ENCODE data around the gene FARP2.

Gene FARP2

GRCh38 chr2:241460631-241461030 is 104.5 kb downstream of the FARP2 start:
- DNase-seq (ENCODE audit: low spot score), result no peak

GRCh38 chr2:241461693-241462677 is 105.9 kb downstream of the FARP2 start:
- DNase-seq (ENCODE audit: low spot score), result no peak

- DNase-seq (ENCODE audit: low spot score), result no peak
Observed at GRCh38 chr2:241463276-241464135, 107.4 kb downstream of the FARP2 start.

- no peak for DNase-seq (ENCODE audit: low spot score)
Observed at GRCh38 chr2:241465543-241465942, 109.5 kb downstream of the FARP2 start.

DNA sequence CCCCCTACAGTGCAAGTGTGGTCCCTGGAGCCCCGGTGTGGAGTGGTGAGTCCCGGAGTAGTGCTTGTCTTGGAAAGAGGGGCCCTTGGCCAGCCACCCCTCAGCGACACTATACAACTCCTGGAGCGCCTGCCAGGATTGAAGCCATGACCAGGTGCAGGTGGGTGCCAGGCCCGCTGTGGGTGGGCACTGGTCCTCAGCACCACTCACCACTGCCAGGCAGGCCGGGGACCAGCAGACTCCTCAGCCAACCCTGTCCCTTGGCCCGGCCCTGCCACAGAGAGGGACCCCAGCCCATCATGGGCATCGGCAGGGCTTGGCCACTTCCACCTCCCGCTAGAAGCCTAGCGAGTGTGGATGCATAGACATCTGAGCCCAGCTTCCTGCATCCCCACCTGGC is 110.1 kb downstream of the FARP2 start:
- DNase-seq (ENCODE audit: low spot score), result no peak

GRCh38 chr2:241467777-241468475 is 111.8 kb downstream of the FARP2 start:
- DNase-seq (ENCODE audit: low spot score), result no peak

DNA sequence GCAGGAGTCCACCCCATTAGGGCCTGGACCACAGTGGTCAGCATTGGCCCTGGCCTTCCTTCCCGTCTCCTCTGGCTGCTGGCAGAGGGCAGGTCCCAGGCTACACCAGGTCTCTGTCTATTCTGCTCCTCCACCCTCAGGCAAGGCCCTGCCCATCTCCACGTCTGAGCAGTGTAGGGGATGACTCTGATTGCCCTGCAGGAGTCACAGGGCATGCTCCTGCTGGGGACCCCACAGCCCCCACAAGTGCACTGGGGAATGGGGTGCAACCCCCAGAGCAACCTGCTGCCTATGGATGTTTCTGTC is 112.3 kb downstream of the FARP2 start:
- DNase-seq (ENCODE audit: low spot score), result no peak

DNA sequence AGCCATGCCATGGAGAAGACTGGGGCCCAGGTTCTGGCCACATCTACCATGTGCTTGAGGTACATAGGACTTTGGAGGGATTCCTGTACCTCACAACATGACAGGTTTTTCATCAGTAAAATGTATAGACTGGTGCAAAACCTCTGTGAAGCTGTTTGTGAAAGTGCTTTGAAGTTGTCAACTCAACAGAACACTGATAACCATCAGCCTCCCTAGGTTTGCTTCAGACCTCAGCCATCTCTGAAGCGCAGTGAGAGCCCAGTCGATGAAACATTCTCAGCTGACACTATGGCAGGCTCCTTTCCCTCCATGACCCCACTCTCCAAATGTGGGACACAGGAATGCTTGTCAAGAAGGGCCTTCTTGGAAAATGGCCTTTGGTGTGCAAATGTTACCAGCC is 113.7 kb downstream of the FARP2 start:
- no peak for DNase-seq (ENCODE audit: low spot score)

DNA sequence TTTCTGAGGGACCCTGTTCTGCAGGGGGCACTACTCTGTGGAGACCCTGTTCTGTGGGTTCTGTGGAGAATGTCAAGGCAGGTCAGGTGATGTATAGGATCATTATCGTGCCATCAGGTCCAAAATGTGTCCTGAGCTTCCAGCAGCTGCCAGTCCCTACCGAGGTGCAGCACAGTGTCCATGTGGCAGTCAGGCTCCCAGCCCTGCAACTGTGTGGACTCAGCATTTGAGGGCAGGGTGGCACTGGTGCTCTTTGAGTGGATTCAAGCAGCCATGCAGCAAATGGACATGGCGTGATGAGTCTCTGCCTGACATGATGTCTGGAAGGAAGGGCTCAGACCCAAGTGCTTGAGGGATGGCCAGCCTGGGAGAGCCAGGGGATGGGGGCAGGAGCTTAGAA is 117.3 kb downstream of the FARP2 start:
- DNase-seq (ENCODE audit: low spot score), result no peak

- DNase-seq (ENCODE audit: low spot score), result no peak
Observed at GRCh38 chr2:241475267-241475666, 119.2 kb downstream of the FARP2 start.

DNA sequence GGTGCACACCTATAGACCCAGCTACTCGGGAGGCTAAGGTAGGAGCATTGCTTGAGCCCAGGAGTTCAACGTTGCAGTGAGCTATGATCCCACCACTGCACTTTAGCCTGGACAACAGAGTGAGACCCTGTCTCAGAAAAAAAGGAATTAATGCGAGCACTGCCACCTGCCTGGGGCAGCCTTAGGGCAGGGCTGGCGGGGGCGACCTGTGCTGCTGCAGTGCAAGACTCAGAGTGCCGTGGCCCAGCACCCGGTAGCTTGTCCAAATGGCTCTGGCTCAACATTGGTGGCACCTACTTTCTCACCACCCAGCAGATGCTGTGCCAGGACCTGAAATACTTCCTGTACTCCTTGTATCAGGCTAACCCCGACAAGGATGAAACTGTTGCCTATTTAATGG is 122.1 kb downstream of the FARP2 start:
- no peak for DNase-seq (ENCODE audit: low spot score)

DNA sequence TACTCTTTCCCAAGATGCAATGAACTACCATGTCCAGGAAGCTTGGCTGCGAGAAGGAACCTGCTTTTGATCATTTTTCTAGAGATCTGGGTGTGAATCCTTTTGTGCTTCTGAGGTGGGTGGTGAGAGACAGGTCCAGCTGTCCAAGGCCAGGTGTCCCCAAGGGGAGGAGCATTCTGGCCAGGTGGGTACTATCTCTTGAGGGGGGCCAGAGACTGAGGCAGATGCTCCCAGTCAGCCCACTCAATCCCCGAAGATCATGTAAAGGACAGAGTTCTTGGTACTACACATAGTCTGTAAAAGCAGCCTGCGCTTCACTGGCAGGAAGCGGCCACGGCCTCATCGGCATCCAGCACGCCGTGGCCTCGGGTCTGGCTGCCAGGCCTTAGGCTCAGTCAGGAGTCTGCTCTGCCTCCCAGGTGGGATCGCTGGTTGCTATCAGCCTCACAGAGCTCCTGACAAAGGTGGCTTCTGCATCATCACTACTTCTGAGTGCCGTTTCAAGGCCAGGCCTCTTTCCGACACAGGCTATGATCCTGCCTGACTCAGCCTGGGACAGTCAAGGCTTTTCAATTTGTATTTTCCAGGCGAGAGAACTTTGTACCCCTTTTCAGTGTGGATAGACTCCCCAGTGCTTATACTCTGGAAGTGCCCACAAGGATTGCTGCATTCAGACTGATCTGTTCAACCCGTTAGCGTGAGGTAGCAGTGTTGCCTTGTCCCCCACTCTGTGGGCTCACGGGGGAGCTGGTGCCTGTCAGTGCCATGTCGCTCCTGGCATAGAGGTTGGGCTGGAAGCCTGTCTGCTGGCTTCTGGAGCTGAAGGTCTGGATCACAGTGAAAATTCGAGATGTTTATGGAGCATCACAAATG is 123.2 kb downstream of the FARP2 start:
- DNase-seq (ENCODE audit: low spot score), result no peak

DNA sequence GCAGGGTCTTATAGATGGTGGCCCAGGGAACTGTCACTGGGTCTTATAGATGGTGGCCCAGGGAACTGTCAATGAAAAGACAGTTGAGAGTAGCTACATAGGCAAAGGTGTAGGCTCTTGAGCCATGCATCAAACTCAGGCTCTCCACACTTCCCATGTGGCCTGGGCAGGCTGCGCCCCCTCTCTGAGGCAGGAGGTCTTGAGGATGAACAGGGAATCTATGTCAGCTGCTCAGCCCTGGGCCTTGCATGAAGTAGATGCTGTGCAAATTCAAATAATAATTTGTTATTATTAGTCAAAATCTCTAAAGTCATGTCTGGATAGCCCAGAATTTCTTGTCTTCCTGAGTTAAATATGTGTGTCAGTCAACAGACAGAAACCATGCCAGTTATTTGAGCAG is 125.6 kb downstream of the FARP2 start:
- no peak for DNase-seq (ENCODE audit: low spot score)

GRCh38 chr2:241482126-241482955 is 126.3 kb downstream of the FARP2 start:
- DNase-seq (ENCODE audit: low spot score), result no peak

GRCh38 chr2:241483305-241483704 is 127.2 kb downstream of the FARP2 start:
- no peak for DNase-seq (ENCODE audit: low spot score)

- no peak for DNase-seq (ENCODE audit: low spot score)
Observed at GRCh38 chr2:241485172-241485911, 129.3 kb downstream of the FARP2 start.

GRCh38 chr2:241489088-241489487 is 133.0 kb downstream of the FARP2 start:
- no peak for DNase-seq (ENCODE audit: low spot score)

DNA sequence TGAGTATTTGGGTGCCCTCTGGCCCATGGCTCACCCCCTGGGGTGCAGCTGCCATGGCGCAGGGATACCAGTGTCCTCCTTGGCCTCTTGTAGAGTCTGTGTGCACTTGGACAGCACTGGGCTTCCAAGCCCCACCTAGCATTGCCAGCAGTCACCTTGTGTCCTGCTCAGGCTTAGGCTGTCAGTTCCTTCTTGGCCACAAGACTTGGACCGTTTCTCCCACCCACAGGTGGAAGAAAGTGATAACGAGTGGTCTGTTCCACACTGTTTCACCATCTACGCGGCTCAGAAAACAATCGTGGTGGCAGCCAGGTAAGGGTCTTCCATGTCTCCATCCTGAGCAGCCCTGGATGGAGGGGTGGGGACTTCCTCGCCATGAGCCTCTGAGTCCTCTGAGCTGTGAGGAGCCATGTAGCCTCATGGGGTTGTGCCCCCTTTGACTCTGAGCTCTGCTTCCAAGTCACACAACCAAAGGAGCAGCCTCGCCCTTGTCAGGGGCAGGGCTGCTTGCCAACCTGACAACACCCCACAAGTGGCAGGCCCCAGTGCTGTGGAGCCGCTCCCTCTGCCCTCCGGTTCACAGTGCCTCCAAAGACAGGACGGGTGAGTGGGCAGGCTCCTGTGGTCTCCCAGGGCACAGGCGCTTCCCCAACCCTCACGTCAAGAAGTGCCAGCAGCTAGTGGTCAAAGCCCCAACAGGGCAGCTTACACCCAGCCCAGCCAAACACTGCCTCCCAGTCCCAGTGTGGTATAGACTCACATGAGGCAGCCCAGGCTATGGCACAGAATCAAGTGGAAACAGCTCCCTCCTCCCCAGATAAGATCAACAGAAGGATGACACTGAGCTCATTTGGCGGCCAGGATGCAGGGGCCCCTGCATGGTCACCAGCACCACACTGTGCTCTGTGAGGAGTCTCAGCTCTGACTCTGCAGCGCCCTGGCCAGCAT is 133.9 kb downstream of the FARP2 start:
- no peak for DNase-seq (ENCODE audit: low spot score)

Data from iPS-NIHi11 (cell line).